D341Med (cell line): ENCODE measurements around the gene EFNA5.

Source experiments
- DNase-seq: peaks from one replicate; pipeline ENCODE4 v3.0.0; 2012; ENCODE audit warnings: low spot score

Gene EFNA5

DNA sequence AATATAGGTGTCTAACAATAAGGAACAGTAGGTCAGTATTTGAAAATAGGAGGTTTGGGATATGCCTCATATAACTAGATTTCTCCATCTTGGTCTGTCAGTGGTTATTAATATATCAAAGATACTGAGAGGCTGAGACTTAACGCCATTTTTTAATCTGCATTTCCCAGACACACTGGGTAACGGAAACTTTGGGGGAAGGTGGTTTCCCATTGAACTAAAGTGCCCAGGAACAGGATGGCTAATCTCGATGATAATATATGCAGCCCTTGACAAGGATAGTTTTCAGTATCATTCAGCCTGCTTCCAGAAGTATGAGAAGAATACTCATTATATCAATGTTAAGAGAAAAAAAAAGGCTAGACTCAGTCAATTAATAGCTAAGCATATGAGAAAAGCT is 30.7 kb downstream of the EFNA5 start:
- DNase-seq: no peak

DNA sequence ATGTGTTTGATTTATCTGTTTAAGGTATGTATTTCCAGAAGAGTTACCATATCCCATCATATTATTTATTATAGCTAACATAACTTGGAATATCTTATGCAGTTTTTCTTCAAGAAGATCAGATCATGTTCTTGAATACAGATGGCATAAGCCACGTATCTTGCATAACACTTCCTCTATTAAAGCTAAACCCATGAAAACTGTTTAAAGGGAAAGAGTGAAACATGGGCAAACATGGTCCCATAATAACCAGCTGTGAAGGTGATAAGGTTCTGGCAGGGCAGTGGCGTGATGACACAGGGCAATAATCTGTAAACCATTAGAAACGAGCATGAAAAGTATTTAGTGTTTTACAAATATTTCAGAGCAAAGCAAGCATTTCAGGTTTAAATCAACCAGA is 34.2 kb downstream of the EFNA5 start:
- DNase-seq: no peak

DNA sequence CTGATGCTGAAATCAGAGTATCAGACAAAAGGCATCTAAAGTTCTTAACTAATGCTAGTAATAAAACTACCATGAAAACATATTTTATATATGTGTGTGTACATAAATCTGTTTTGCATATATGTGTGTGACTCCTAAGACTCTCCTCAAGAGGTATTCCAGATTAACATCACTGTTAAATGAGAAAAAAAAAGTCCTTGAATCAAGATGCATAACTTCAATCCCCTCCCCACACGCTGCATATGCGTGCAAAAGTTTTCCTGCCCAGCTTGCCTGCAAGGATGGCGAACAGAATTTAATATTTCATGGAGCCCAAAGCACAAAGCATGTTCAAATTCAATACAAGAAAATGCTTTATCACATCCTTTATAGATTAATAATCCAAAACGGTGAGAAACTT is 34.7 kb downstream of the EFNA5 start:
- DNase-seq: no peak

DNA sequence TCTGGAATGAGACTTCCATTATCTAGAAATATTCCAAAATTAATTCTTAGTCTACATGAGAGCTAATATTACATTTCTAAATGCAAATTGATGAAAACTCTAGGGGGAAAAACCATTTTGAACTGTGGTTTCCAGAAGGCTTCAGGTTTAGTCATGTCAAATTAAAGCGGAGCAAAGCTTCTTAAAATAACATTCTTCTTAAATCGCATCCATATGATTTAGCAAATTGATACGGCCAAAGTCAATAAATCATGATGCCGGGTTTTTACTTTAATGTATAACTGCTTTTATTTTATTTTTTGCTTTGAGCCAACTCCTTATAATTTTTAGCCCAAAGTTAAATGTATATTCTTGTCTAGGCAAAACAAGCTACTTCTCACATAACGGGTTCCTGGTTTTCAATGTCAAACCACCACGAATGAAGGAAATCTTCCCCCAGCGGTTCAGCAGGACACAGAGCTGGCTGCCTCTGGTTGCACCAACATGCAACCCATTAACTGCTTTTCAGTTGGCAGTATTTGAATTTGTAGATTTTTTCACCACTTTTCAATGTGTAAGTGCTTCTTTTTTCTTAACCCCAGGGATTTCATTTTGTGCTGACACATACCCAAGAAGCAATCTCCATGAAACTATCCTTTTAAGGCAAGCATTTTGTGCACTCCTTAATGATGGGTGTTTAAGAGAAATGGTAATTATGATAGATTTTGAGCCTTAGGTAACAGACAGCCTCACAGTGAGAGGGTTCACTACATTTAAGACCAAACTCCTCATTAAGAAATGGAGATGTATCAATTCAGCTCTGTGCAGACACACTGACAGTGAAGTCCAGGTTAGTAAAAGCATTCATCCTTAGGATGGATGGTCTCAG is 35.5 kb downstream of the EFNA5 start:
- DNase-seq: no peak

DNA sequence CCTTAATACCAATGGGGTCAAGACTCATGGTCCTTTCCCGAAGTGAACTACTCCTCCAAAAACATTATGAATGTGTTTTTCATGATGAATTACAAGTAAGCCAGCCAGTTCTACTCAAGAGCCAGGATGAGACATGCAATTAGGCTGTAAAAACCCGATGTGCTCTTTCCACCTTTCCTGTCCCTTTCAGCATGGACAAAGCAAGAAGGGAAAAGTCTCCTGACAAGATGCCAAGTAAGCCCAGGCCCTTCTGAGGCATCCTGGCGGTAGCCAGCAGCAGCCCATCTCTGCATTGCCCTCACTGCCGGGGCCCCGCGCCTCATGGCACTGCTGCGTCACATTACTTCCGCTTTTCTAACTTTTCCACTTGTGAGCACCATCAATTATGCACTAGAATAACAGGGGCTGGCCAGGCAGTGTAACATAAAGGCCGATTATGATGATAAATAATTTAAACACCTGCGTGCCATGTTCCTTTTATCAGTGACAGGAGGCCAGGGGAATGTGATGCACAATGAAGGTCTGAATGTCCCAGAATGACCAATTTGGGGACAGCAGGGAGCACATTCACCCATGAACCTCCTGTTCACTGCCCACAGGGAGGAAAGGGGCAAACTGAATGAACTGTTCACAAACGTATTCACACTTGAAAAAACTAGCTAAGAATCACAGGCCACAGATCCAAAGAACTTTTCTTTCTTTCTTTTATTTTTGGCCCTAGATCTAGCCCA is 37.4 kb downstream of the EFNA5 start:
- no peak for DNase-seq

DNA sequence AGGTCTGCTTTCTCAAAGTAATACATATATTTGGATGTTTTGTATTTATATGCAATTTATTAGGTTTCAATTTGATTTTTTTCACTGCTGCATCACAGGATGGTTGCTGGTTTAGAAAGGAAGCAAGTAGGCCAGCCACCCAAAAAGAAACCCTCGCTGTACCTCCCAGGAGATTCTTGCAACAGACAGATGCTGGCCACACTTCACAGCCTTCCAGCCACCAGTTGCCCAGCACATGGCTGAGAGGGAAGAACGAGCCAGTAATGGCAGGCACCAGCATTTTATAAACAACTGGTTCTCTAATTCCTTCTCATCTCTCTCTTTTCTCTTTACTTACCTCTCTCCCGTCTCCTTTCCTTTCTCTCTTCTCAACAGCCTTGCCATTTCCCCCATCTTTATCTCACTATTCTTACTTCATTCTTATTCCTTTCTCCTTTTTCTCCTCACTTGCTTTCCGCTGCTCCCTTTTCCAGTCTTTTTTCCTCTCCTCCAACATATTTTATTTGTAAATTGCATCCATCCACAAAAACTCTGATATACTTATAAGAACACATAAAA is 38.9 kb downstream of the EFNA5 start:
- DNase-seq: no peak

DNA sequence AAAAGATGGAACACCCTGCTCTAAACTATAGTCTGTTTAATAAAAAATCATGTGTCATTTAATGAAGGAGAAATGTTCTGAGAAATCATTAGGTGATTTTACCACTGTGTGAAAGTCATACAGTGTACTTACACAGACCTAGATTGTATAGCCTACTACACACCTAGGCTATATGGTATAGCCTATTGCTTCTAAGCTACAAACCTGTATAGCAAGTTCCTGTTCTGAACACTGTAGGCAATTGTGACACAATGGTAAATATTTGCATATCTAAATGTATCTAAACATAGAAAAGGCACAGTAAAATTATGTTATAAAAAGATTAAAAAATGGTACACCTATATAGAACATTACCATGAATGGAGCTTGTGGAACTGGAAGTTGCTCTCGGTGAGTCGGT is 40.6 kb downstream of the EFNA5 start:
- no peak for DNase-seq

DNA sequence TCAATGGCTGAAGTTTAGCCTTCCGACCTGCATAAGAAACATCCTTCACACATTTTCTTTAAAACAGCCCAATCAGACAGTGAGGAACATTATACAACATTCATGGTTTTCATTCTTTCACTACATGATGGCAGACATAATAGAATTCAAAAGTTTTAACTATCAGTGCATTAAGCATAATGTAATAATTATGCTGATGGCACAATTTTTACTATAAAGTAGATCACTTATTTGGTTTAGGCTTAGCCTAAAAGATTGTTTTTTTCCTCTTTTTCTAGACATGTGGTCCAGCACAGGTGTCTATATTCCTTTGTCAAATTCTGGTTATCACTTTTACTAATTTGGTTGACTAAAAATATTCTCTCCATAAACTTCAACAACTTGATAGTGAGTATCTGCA is 46.5 kb downstream of the EFNA5 start:
- DNase-seq: no peak

DNA sequence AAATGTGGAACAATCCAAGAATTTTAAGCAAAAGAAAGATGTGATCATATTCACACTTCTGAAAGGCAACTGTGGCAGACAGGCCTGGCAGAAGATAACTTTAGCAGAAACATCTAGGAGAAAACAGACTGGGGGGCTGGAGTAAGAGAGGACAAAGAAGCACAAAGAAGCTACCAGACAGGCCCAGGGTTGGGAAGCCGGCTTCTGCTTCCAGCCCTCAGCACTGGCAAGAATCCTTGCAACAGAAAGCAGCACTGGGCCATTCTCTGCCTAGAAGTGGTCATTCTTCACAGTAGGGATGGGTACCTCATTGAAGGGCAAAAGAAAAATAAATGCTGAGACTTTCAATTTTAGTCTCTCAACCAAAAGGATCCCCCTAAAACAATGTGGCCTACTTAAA is 49.6 kb downstream of the EFNA5 start:
- no peak for DNase-seq

DNA sequence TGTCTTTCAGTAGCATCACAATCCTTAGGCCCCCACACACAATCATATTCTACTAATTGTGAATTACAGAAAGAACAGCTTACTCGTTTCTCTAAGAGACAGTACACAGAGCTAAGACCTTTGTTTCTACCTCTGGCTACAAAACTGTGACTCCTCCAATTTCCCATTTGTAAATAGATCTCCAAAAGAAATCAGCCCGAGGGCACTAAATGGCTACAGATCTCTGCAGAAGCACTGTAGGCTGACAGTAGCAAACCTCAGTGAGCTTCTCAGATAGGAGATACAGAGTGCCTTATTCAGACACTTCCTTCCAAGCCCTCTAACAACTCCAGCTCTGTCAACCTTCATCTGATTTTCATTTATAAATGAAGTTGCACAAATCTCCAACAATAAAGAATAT is 51.0 kb downstream of the EFNA5 start:
- DNase-seq: no peak

DNA sequence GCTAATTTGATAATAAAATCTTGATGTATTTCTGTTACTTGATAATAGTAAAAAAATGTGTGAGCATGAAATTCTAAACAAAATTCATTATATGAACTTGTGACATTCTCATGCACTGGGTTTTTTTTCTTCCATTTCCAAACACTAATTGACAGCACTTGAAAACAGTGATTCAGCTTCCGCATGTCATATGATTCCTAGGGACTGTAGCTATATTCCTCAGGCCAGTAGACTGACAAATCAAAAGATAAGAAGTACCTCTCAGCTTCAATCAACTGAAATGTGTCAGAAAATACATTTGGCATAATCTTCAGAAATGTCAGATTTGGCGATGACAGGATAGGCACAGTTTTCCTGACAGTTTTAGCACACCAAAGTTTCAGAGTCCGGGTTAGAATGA is 52.5 kb downstream of the EFNA5 start:
- no peak for DNase-seq

DNA sequence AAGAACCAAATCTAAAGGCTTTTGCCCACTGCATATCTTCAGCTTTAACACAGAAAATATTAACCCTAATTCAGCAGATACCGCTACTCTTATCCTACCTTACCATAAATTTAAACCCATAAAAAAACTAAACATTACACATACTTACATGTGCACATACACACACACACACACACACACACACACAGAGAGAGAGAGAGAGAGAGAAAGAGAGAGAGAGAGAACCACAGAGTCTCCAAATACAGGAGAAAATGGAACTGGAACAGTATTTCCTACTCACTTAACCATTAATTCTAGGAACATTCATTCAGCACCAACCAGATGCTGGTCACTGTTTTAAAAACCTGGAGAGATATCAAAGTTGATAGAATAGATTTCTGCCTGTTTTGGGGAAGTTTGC is 53.7 kb downstream of the EFNA5 start:
- no peak for DNase-seq

DNA sequence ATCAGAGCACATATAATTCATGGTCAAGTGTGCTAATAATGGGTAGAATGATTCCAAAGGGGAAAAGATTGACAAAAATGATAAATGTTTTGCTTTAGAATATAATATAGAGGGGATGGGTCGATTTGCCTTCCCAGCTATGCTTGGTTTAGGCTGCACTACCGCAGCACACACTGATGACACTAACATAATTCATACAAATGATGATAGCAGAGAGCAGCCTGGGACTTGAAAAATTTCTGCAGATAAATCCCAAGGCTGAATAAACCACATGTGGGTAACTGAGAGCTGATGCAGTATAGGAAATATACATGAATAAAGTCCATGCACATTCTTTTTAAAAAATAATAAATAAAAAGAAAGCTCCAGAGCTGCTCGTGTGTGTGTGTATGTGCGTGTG is 54.5 kb downstream of the EFNA5 start:
- no peak for DNase-seq

DNA sequence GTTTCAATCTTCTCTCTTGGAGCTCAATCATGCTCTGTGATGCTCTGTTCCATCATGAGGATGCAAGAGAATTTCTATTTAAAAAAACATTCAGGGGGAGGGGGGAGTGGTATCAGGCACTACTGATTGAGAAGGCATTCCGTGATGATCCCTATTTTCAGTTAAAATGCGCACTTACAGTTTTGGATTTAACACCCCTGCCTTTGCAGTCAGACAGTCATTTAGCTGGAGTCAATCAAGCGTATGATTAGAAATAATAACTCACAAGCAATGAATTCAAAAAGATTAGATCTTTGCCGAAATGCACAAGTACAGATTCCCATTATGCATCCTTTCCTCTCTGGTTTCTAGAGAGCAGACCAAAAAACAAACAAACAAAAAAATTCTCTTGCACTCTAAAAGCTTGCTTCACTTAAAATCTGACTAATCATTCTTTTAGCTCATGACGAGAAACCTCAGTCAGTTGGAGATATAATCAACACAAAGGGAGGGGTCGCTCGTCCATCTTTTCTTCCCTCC is 55.4 kb downstream of the EFNA5 start:
- DNase-seq: no peak

DNA sequence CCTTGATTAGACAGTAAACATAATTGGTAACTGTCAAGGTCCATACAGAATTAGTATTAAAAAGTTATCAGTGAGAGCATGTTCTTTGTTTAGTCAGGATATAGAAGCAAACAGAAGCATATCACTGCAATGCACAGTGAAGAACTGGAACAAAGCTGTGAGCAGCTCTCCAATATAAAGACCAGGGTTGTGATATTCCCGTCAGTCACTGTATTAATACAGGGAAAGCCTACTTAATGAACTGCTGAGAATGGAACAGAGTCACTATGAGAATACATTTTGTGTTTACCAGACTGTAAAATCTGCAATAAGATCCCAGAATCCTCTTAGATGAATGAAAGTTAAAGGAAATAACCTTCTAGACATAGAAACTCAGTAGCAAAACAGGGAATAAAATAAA is 58.2 kb downstream of the EFNA5 start:
- no peak for DNase-seq

DNA sequence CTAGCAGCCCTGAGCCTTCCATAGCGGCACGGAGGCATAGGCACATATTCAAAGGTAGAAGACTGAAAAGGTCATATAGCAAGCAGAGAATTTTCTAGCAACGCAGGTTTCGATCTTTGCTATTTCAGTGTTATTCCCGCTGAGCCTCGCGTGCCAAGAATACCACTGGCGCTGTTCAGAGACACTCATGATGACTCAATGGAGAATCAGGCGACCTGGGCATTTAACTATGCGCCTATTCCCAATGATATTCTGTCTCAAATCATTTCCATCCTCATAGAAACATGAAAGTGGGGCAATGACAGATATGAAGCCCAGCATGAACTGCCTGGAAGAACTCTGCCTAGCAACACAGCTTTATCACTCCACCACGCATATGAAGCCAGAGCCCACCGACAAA is 59.9 kb downstream of the EFNA5 start:
- DNase-seq: no peak

DNA sequence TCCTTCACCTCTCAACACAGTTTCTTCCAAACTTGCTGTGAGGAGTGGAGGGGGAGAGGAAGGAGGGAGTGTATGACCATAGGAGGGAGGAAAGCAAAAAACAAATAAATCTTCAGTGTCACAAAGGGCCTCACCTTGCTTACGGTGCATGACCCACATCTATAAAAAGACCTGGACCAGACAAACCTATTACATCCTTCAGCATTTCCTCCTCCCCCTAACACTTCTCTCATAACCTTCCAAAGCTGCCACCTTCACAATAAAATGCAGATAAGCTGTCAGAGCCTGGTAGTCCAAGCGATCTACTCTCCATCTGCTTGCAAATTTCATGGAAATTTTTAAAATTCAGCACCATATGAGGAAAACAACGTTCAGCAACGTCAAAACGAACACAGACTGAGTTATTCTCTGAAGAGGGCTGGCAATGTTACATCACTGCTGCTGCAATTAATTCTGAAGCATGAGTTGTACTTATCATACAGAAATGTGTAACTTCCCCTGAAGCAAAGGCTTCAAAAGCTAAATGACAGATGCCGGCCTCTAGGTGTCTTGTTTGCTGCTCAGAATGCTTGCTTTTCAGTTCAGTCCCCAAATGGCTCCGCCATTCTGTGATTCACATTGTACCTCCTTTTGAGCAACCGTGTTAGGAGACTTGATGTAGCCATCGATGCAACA is 62.9 kb downstream of the EFNA5 start:
- no peak for DNase-seq

DNA sequence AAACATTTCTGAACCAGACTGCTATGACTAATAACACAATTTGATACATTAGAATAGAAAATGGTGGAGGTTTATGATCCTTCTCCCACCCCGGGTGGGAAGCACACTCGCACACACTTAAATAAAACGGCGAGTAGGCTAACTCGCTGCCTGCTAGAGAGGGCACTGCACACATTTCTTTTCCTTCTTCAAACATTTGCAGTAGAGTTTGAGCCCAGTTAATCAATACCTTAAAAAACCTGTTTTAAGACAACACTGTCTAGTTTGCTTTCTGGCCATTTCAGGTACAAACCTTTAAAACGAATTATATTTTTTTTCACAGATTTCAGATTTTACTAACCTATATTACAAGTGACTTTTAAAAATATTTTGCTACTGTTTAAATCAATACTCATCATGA is 63.5 kb downstream of the EFNA5 start:
- DNase-seq: no peak

DNA sequence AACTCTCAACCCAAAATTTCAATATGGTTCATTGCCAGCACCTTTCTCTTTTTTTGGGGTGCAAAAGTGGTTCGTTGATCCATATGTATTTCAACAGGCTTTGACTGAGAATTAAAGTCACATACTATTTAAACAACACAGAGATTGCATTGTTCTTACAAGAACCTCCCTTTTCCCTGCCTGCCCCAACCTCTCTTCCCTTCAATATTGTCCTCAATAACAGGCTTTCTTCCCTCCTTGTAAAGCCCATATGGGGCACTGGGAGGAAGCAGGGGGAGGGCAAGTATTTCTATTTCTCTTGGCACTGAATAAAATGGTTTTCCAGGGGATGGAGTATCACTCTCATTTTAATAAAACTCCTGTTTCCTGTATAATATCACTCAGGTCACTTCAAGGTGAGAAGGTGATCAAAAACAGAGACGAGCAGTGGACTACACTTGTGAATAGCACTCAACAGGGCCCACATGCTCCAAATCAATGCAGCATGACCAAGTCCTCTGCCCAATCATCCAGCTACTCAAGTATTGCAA is 65.1 kb downstream of the EFNA5 start:
- DNase-seq: no peak

DNA sequence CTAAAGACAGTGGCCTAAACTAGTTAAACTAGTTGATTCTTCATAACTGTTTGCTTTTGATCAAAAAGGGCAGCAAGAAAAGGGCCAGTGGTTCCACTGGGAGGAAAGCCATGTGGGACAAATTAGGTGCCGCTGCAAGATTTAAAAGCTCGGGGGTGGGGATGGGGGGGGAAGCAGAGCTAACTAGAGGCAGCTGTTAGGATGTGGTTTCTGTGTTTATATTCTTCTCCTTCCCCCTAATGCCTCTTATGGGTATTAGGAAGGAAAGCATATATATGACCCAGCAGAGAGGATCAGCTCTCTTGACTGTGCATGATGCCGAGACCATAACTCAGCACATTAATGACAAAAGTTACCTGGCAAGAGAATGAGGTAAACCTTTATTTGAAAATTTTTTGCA is 65.7 kb downstream of the EFNA5 start:
- DNase-seq: no peak

DNA sequence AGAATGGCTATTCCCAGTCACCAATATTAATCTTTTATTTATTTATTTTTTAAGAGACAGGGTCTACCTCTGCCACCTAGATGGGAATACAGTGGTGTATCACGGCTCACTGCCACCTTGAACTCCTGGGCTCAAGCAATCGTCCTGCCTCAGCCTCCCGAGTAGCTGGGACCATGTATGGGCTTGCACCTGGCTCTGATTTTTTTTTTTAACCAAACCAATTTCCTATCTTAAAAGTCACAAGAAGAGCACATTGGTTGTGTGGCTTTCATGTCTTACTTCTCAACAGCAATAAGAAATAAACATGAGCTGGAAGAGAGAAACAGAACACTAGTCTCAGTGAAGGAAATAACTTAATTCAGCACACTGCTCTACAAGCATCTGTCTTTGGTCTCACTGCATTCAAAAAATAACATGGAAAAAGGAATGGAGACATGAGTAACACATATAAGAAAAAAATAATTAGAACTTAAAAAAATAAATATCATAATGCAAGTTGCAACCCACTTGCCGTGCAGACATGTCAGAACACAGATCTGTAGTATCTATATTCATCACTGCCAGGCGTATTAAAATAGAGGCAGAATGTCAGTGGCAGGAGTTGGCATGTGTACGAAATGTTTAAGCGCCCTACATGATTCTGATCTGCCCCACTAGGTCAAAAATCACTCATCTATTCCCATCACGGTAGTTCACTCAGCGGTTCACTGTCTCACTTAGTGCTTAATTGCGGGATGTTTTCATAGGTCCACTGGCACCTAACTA is 66.4 kb downstream of the EFNA5 start:
- DNase-seq: no peak

DNA sequence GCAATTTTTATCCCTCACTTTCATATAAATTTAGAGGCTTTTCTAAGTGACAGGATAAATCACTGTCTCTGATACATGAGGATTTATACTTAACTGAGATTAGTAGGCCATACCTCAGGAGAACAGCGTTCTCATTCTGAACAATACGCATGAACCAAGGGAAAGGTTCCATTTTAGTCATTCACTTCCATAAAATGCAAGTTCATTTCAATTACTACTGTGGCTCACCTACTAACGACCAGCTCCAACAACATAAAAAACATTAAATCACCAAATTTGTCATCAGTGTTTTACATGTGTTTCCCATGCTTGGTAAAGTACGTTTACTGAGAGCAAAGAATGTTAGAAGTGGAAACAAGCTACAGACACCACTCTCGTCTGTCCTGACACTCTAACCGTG is 67.4 kb downstream of the EFNA5 start:
- DNase-seq: no peak
